K562 (cell line): ENCODE data around the gene GBA2. TPM values are rescaled to one million over a fixed set of nuclear protein-coding genes. Genes with fewer than 3 reads are reported as not detected.

Experiments used
- ATAC-seq: fragments of 200-7000 bp; cut with Tn5 transposase; 3 replicates; pipeline ENCODE4 v1.9.1; 2020; ENCODE audit warnings: moderate library complexity
- BruUV-seq: library from RNA; stranded (reverse); fragments of 400-500 nt; replicated peaks from 2 replicates; lab custom pipeline; 2021; lab: Mats Ljungman, UMichigan
- CTCF ChIA-PET: fragments of 300-600 bp; formaldehyde crosslinking; extraction: SDS; loops from one replicate; lab custom pipeline; 2021; ENCODE audit warnings: low intra/inter-chr PET ratio; lab: Yijun Ruan, JAX
- POLR2A ChIA-PET: fragments of 300-600, 350-650 bp; sonication (Branson Sonifier 250); formaldehyde crosslinking; extraction: SDS; loops from one replicate; lab custom pipeline; 2021; ENCODE audit warnings: antibody characterized with exemption, inconsistent platforms; lab: Yijun Ruan, JAX
- DNase-seq, 4 experiments: peaks; one replicate each; pipeline versions ENCODE4 v3.0.0 to v3.0.0-alpha.2; 2011 to 2018; ENCODE audit warnings: low spot score in 3 of 4, mixed read lengths in 3 of 4; ENCODE audit errors: extremely low read depth in 1 of 4
- FAIRE-seq: peaks from 2 replicates; lab custom pipeline; 2011; peaks lifted over from hg19 to GRCh38; lab: Jason Lieb, UNC
- H2AFZ ChIP-seq: 2 replicates; pipeline ENCODE4 v1.6.0; 2011; ENCODE audit warnings: low read depth, low read length, control low read depth, inconsistent platforms
- H3K27ac ChIP-seq: fragments of 200-600 bp; 3 replicates; pipeline ENCODE4 v1.8.0; 2011; ENCODE audit warnings: low read depth, mild to moderate bottlenecking, control low read depth, inconsistent platforms, low read length, moderate library complexity, mixed read lengths; ENCODE audit errors: extremely low read depth
- H3K27me3 ChIP-seq, 2 experiments: fragments of 300-600 bp in 1 of 2; 2 replicates in 1 of 2; 3 replicates in 1 of 2; pipeline versions ENCODE4 v1.6.0 to v1.8.0; 2011; ENCODE audit warnings: inconsistent platforms in 2 of 2, low read length in 2 of 2, mild to moderate bottlenecking in 1 of 2, mixed read lengths in 1 of 2, moderate library complexity in 1 of 2; ENCODE audit not compliant: control insufficient read depth in 2 of 2, insufficient read depth in 2 of 2
- H3K36me3 ChIP-seq: fragments of 300-600 bp; 3 replicates; pipeline ENCODE4 v1.8.0; 2011; ENCODE audit warnings: mild to moderate bottlenecking, low read length, inconsistent platforms; ENCODE audit not compliant: control insufficient read depth, insufficient read depth
- H3K4me1 ChIP-seq, 2 experiments: fragments of 200-600 bp in 1 of 2; replicated peaks in 1 of 2; 2 replicates in 1 of 2; 3 replicates in 1 of 2; pipeline versions ENCODE4 v1.5.1 to v1.8.0; 2011; ENCODE audit warnings: inconsistent platforms in 2 of 2, low read length in 2 of 2, mild to moderate bottlenecking in 1 of 2, mixed read lengths in 1 of 2, moderate library complexity in 1 of 2; ENCODE audit not compliant: control insufficient read depth in 2 of 2, insufficient read depth in 2 of 2
- H3K4me2 ChIP-seq: 2 replicates; pipeline ENCODE4 v1.6.1; 2011; ENCODE audit warnings: low read length, control low read depth, inconsistent platforms, mixed read lengths; ENCODE audit not compliant: insufficient read depth
- H3K4me3 ChIP-seq: fragments of 200-600 bp; sonication (generic), shearing (Covaris generic); 2 replicates; pipeline ENCODE4 v1.5.1; 2016; ENCODE audit warnings: control low read depth, inconsistent platforms
- H3K79me2 ChIP-seq: fragments of 200-600 bp; 3 replicates; pipeline ENCODE4 v1.8.0; 2011; ENCODE audit warnings: low read length, inconsistent platforms; ENCODE audit not compliant: control insufficient read depth, insufficient read depth
- H3K9ac ChIP-seq, 2 experiments: 2 replicates each; pipeline versions ENCODE4 v1.6.0 to v1.6.1; 2011; ENCODE audit warnings: low read depth in 2 of 2, low read length in 2 of 2, control low read depth in 1 of 2, inconsistent platforms in 1 of 2, mild to moderate bottlenecking in 1 of 2, mixed read lengths in 1 of 2; ENCODE audit not compliant: insufficient read depth in 1 of 2
- H3K9me1 ChIP-seq: one replicate; pipeline ENCODE4 v1.6.0; 2011; ENCODE audit warnings: inconsistent platforms, mild to moderate bottlenecking, low read length, moderate library complexity; ENCODE audit not compliant: control insufficient read depth, insufficient read depth
- H3K9me3 ChIP-seq: replicated peaks from 2 replicates; pipeline ENCODE4 v1.5.1; 2011; ENCODE audit warnings: low read depth, low read length, inconsistent platforms; ENCODE audit not compliant: control insufficient read depth, insufficient read depth
- H4K20me1 ChIP-seq: replicated peaks from 2 replicates; pipeline ENCODE4 v1.6.1; 2011; ENCODE audit warnings: low read length, inconsistent platforms, mixed read lengths; ENCODE audit not compliant: control insufficient read depth, insufficient read depth
- BRF2 ChIP-seq: IDR thresholded peaks from 3 replicates; pipeline ENCODE4 v1.6.1; 2011; ENCODE audit warnings: borderline replicate concordance, mild to moderate bottlenecking; ENCODE audit not compliant: insufficient read length, insufficient read depth
- ELF1 ChIP-seq: fragments of 200-800 bp; sonication (Bioruptor generic); IDR thresholded peaks from 2 replicates; pipeline ENCODE4 v1.6.1; 2016; ENCODE audit warnings: missing genetic modification characterization, missing compliant biosample characterization
- EP400 ChIP-seq: fragments of 450-650 bp; IDR thresholded peaks from 2 replicates; pipeline ENCODE4 v1.6.1; 2017; ENCODE audit warnings: antibody characterized with exemption, mild to moderate bottlenecking, moderate library complexity
- ETS1 ChIP-seq: conservative IDR thresholded peaks from 2 replicates; pipeline ENCODE4 v1.6.1; 2011; ENCODE audit warnings: low read depth, mild to moderate bottlenecking, low read length; ENCODE audit not compliant: control insufficient read depth
- FOSL1 ChIP-seq: fragments of 200-800 bp; sonication (Bioruptor generic); conservative IDR thresholded peaks from 2 replicates; pipeline ENCODE4 v1.6.1; 2016; ENCODE audit warnings: missing genetic modification characterization, missing compliant biosample characterization
- IRF9 ChIP-seq: fragments of 450-650 bp; IDR thresholded peaks from 2 replicates; pipeline ENCODE4 v1.6.1; 2016; ENCODE audit warnings: missing biosample characterization, missing genetic modification characterization
- NFXL1 ChIP-seq: fragments of 450-650 bp; formaldehyde crosslinking; IDR thresholded peaks from 2 replicates; pipeline ENCODE4 v1.4.0; 2021; ENCODE audit warnings: mild to moderate bottlenecking
- PHF8 ChIP-seq: fragments of 200-600 bp; sonication (generic); IDR thresholded peaks from 2 replicates; pipeline ENCODE4 v1.6.1; 2012; ENCODE audit warnings: mixed run types, mild to moderate bottlenecking, inconsistent platforms, low read length, moderate library complexity, borderline replicate concordance
- POLR2B ChIP-seq: fragments of 450-650 bp; IDR thresholded peaks from 2 replicates; pipeline ENCODE4 v1.6.1; 2018; ENCODE audit warnings: low read depth; ENCODE audit not compliant: partially characterized antibody
- POLR2G ChIP-seq: fragments of 200-400 bp; formaldehyde crosslinking; IDR thresholded peaks from 2 replicates; pipeline ENCODE4 v1.6.1; 2017; ENCODE audit warnings: low read depth, mild to moderate bottlenecking, antibody characterized with exemption, low read length, moderate library complexity
- SUPT5H ChIP-seq: fragments of 450-650 bp; IDR thresholded peaks from 2 replicates; pipeline ENCODE4 v1.6.1; 2016
- ZFX ChIP-seq: sonication (generic); formaldehyde crosslinking; IDR thresholded peaks from 2 replicates; pipeline ENCODE4 v1.8.0; 2022; ENCODE audit warnings: mild to moderate bottlenecking, missing genetic modification reagents, moderate library complexity
- ZNF277 ChIP-seq: fragments of 250-450 bp; sonication (Bioruptor Pico); IDR thresholded peaks from 2 replicates; pipeline ENCODE4 v1.8.0; 2022; ENCODE audit warnings: inconsistent platforms, mild to moderate bottlenecking, moderate library complexity, borderline replicate concordance
- WGBS: fragments of 100-300 bp; shearing (Covaris generic); methylation state at CpG from one replicate; pipeline ENCODE4 v1.1.6; 2016; ENCODE audit warnings: low coverage, mixed read lengths; ENCODE audit not compliant: insufficient coverage; ENCODE audit errors: missing lambda C conversion rate; 5-methylcytosine and 5-hydroxymethylcytosine counted together
- in situ Hi-C: fragments of 300-500 bp; cut with MboI; formaldehyde crosslinking; loops from 4 replicates; pipeline ENCODE4 v1.15.0; 2018; ENCODE audit warnings: inconsistent platforms, mixed read lengths
- intact Hi-C: fragments of 100-400 bp; cut with micrococcal nuclease; formaldehyde crosslinking; loops from 2 replicates; pipeline ENCODE4 v1.14.2; 2022
- polyA plus RNA-seq, 8 experiments: library from polyadenylated mRNA; depleted of rRNA in 4 of 8; stranded (reverse) in 5 of 8; unstranded in 3 of 8; fragments of >200 nt; fragmentation: Nextera tagmentation in 2 of 8; fragmentation: Illumina TruSeq in 1 of 8; extraction: Ambion mirVana in 2 of 8; extraction: Trizol in 1 of 8; gene quantifications; 2 replicates each; pipeline versions ENCODE4 v1.2.1 to v1.2.3, GENCODE V29; 2011 to 2014; ENCODE audit warnings: inconsistent platforms in 1 of 8, missing spikeins in 1 of 8
- total RNA-seq, 7 experiments: library from RNA; depleted of rRNA in 6 of 7; stranded (reverse); fragments of >200 nt in 6 of 7; fragmentation: Illumina TruSeq in 2 of 7; extraction: Trizol in 2 of 7; gene quantifications; 2 replicates each; pipeline versions ENCODE4 v1.2.1 to v1.2.3, GENCODE V29; 2011 to 2021; ENCODE audit warnings: low replicate concordance in 1 of 7

The GBA2 gene
- total and polyA plus RNA-seq, 9 of the 15 experiments (the other 6 are each of a cell fraction or from before 2014, with no cell fraction given), result 14.1 to 60.4 (median 32.1) TPM

GRCh38 chr9:35757226-35757891 is 8.3 kb upstream of the GBA2 start:
- Histone ChIP-seq H3K9ac (peak overlapping the region; percentile 92 to 98), H3K27me3 (no peaks in the 10 kb centered on the region), H2AFZ (peak overlapping the region; percentile 91), H3K9me1 (no peaks in the 10 kb centered on the region), H3K4me2 (peak overlapping the region; percentile 86), H4K20me1 (no peaks in the 10 kb centered on the region), H3K4me1 (peaks cover 4 to 9% of the 10 kb centered on the region in 2 experiments; a peak in 3 of 5 replicates), H3K9me3 (no peaks in the 10 kb centered on the region), H3K27ac (peak overlapping the region; percentile 91), H3K79me2 (peaks cover 37% of the 10 kb centered on the region), H3K4me3 (peak overlapping the region; percentile 89), H3K36me3 (peaks cover 11% of the 10 kb centered on the region; the same call in 2 of the 3 replicates)
- FAIRE-seq, result peak; percentile 73
- in situ Hi-C loops (no loop called here), intact Hi-C loops (no loop called here)
- no TSS peak for BruUV-seq
- WGBS, result 4% methylated on average over 9 of the region's 20 CpGs
- CTCF ChIA-PET, result no interaction called here
- peak; percentile 88 for ATAC-seq
- DNase-seq, result peak in 3 of 4 experiments; percentile 23 to 68 (median 41)
- POLR2A ChIA-PET, result interaction anchor here (1.1 kb wide), 1 partner anchor 18 kb away, joined by 4 read pairs; no protein-coding TSS in a partner anchor
- peak; percentile 31; the same call in 1 of the 2 replicates for TF ChIP-seq ELF1
- no peak for TF ChIP-seq IRF9 (tag)
- no peak for TF ChIP-seq BRF2
- 0 out of 2 replicates have a peak, but pooled peaks have one; percentile 35 for TF ChIP-seq FOSL1
- peak; percentile 53; the same call in 1 of the 2 replicates for TF ChIP-seq EP400
- peak; percentile 56 for TF ChIP-seq SUPT5H
- TF ChIP-seq POLR2B, result peak; percentile 65
- peak; percentile 67 for TF ChIP-seq ZFX (CRISPR knock-in tag)
- no peak for TF ChIP-seq ZNF277
- TF ChIP-seq PHF8, result peak; percentile 48; the same call in 1 of the 2 replicates
- peak; percentile 74 for TF ChIP-seq POLR2G
- TF ChIP-seq NFXL1 (CRISPR knock-in tag), result no peak
- TF ChIP-seq ETS1, result 0 out of 2 replicates have a peak, but pooled peaks have one; percentile 28
